ENCODE measurements around the gene HTD2. TPM values are rescaled to one million over a fixed set of nuclear protein-coding genes. Genes with fewer than 3 reads are reported as not detected.
A peak's percentile ranks its signal among the peaks of the same experiment; 100 is the strongest.
"Not testable (repeated sequence)": the region's sequence is repeated elsewhere in the genome, so short reads cannot be mapped to it uniquely, and the experiment has no call there.

The HTD2 gene
- total RNA-seq, 4 donors from 2014 or later, result 8.4 to 12.6 (median 10.4) TPM

GRCh38 chr3:58269356-58269755 is 37.0 kb upstream of the HTD2 start:
- ATAC-seq (ENCODE audit: low FRiP score), result no peak

GRCh38 chr3:58270485-58270884 is 35.8 kb upstream of the HTD2 start:
- ATAC-seq (ENCODE audit: low FRiP score) (no peak), DNase-seq (ENCODE audit: low spot score) (no peak)
- no peak for TF ChIP-seq CTCF (IDR thresholded peaks at IDR 0.05)

More at GRCh38 chr3:58269356-58269755, 37.0 kb upstream of the HTD2 start:
- DNase-seq (ENCODE audit: low spot score), result no peak
- TF ChIP-seq CTCF (IDR thresholded peaks at IDR 0.05), result no peak

GRCh38 chr3:58271901-58272501 is 34.3 kb upstream of the HTD2 start:
- no peak for TF ChIP-seq CTCF (IDR thresholded peaks at IDR 0.05)
- DNase-seq (ENCODE audit: low spot score), result no peak
- ATAC-seq (ENCODE audit: low FRiP score), result peak; percentile 72

GRCh38 chr3:58272891-58273290 is 33.4 kb upstream of the HTD2 start:
- DNase-seq (ENCODE audit: low spot score) (no peak), ATAC-seq (ENCODE audit: low FRiP score) (no peak)
- no peak for TF ChIP-seq CTCF (IDR thresholded peaks at IDR 0.05)

GRCh38 chr3:58273362-58273761 is 33.0 kb upstream of the HTD2 start:
- not testable (repeated sequence) for ATAC-seq (ENCODE audit: low FRiP score); DNase-seq (ENCODE audit: low spot score)

GRCh38 chr3:58274027-58274614 is 32.2 kb upstream of the HTD2 start:
- DNase-seq (ENCODE audit: low spot score) (no peak), ATAC-seq (ENCODE audit: low FRiP score) (no peak)
- no peak for TF ChIP-seq CTCF (IDR thresholded peaks at IDR 0.05)

GRCh38 chr3:58281069-58281468 is 25.3 kb upstream of the HTD2 start:
- no peak for TF ChIP-seq CTCF (IDR thresholded peaks at IDR 0.05)
- DNase-seq (ENCODE audit: low spot score) (no peak), ATAC-seq (ENCODE audit: low FRiP score) (no peak)

All from omental fat pad (tissue), 4 donors.